Dendritic cell treated with granulocyte-macrophage colony-stimulating factor and Interleukin-4, amounts not matched to agents 40 ng/mL and 50 ng/mL, for 4 days (primary cell): ENCODE measurements around the gene KCNQ4.
A peak's percentile ranks its signal among the peaks of the same experiment; 100 is the strongest.

Experiments used
- H3K27ac Mint-ChIP-seq: one replicate; pipeline ENCODE4 v1.8.0; 2022; ENCODE audit warnings: mild to moderate bottlenecking, mixed read lengths
- H3K27me3 Mint-ChIP-seq: one replicate; pipeline ENCODE4 v1.8.0; 2022; ENCODE audit warnings: mild to moderate bottlenecking, mixed read lengths
- H3K36me3 Mint-ChIP-seq: one replicate; pipeline ENCODE4 v1.8.0; 2022; ENCODE audit warnings: low read depth, mixed read lengths
- H3K4me1 Mint-ChIP-seq: one replicate; pipeline ENCODE4 v1.8.0; 2022; ENCODE audit warnings: low read depth, mixed read lengths
- H3K4me3 Mint-ChIP-seq: one replicate; pipeline ENCODE4 v1.8.0; 2022; ENCODE audit warnings: mild to moderate bottlenecking, moderate library complexity, mixed read lengths
- H3K9me3 Mint-ChIP-seq: one replicate; pipeline ENCODE4 v1.8.0; 2022; ENCODE audit warnings: mixed read lengths
- intact Hi-C: fragments of 100-400 bp; cut with micrococcal nuclease; formaldehyde crosslinking; loops from one replicate; pipeline ENCODE4 v1.15.0; 2022

KCNQ4 gene

GRCh38 chr1:40783001-40783905 is at the start of gene KCNQ4:
KCNQ4 (plus strand) TSS chr1:40783787; CDS start chr1:40784094, 307 bp downstream.
- intact Hi-C loops: no loop called here
- peak within 1 kb of the TSS; percentile 72 for H3K4me3 Mint-ChIP-seq
- H3K4me1 Mint-ChIP-seq: peaks cover 38% of the 10 kb centered on the region
- no peaks in the 10 kb centered on the region for H3K9me3 Mint-ChIP-seq
- peaks cover 8% of the 10 kb centered on the region for H3K36me3 Mint-ChIP-seq
- H3K27ac Mint-ChIP-seq: peak within 1 kb of the TSS; percentile 42
- peaks cover 59% of the 10 kb centered on the region for H3K27me3 Mint-ChIP-seq

- no peak overlapping the region for H3K4me3 Mint-ChIP-seq
- no peak overlapping the region for H3K27ac Mint-ChIP-seq
- H3K9me3 Mint-ChIP-seq: no peaks in the 10 kb centered on the region
- peaks cover 34% of the 10 kb centered on the region for H3K4me1 Mint-ChIP-seq
- H3K27me3 Mint-ChIP-seq: no peaks in the 10 kb centered on the region
- H3K36me3 Mint-ChIP-seq: peaks cover 33% of the 10 kb centered on the region
- intact Hi-C loops: no loop called here
Measured at GRCh38 chr1:40734882-40735628, 48.5 kb upstream of the KCNQ4 start.

GRCh38 chr1:40736085-40736531 is 47.5 kb upstream of the KCNQ4 start:
- Mint-ChIP-seq H3K9me3 (no peaks in the 10 kb centered on the region), H3K4me1 (peaks cover 23% of the 10 kb centered on the region), H3K27ac (no peak overlapping the region), H3K4me3 (no peak overlapping the region), H3K36me3 (peaks cover 37% of the 10 kb centered on the region), H3K27me3 (no peaks in the 10 kb centered on the region)
- intact Hi-C loops: no loop called here

- peaks cover 64% of the 10 kb centered on the region for H3K36me3 Mint-ChIP-seq
- no peak overlapping the region for H3K27ac Mint-ChIP-seq
- no peak overlapping the region for H3K4me3 Mint-ChIP-seq
- no peaks in the 10 kb centered on the region for H3K27me3 Mint-ChIP-seq
- intact Hi-C loops: no loop called here
- H3K4me1 Mint-ChIP-seq: peaks cover 25% of the 10 kb centered on the region
- no peaks in the 10 kb centered on the region for H3K9me3 Mint-ChIP-seq
Measured at GRCh38 chr1:40738831-40739230, 44.8 kb upstream of the KCNQ4 start.

- Mint-ChIP-seq H3K27me3 (no peaks in the 10 kb centered on the region), H3K36me3 (peaks cover 69% of the 10 kb centered on the region), H3K27ac (no peak overlapping the region), H3K4me3 (no peak overlapping the region), H3K9me3 (no peaks in the 10 kb centered on the region), H3K4me1 (peaks cover 25% of the 10 kb centered on the region)
- intact Hi-C loops: no loop called here
Measured at GRCh38 chr1:40739455-40740008, 44.1 kb upstream of the KCNQ4 start.

- Mint-ChIP-seq H3K27ac (no peak overlapping the region), H3K4me3 (no peak overlapping the region), H3K36me3 (peaks cover 77% of the 10 kb centered on the region), H3K4me1 (peaks cover 18% of the 10 kb centered on the region), H3K9me3 (no peaks in the 10 kb centered on the region), H3K27me3 (no peaks in the 10 kb centered on the region)
- intact Hi-C loops: no loop called here
Measured at GRCh38 chr1:40740039-40740996, 43.3 kb upstream of the KCNQ4 start.

GRCh38 chr1:40740997-40741736 is 42.4 kb upstream of the KCNQ4 start:
- peaks cover 16% of the 10 kb centered on the region for H3K4me1 Mint-ChIP-seq

GRCh38 chr1:40742363-40743061 is 41.1 kb upstream of the KCNQ4 start:
- no peak overlapping the region for H3K4me3 Mint-ChIP-seq
- H3K4me1 Mint-ChIP-seq: peaks cover 16% of the 10 kb centered on the region
- H3K27me3 Mint-ChIP-seq: no peaks in the 10 kb centered on the region
- intact Hi-C loops: no loop called here
- H3K9me3 Mint-ChIP-seq: no peaks in the 10 kb centered on the region
- no peak overlapping the region for H3K27ac Mint-ChIP-seq
- H3K36me3 Mint-ChIP-seq: peaks cover 95% of the 10 kb centered on the region

More at GRCh38 chr1:40740997-40741736, 42.4 kb upstream of the KCNQ4 start:
- no peaks in the 10 kb centered on the region for H3K27me3 Mint-ChIP-seq
- H3K9me3 Mint-ChIP-seq: no peaks in the 10 kb centered on the region
- peaks cover 85% of the 10 kb centered on the region for H3K36me3 Mint-ChIP-seq
- H3K27ac Mint-ChIP-seq: peak overlapping the region; percentile 25
- H3K4me3 Mint-ChIP-seq: no peak overlapping the region
- intact Hi-C loops: no loop called here

GRCh38 chr1:40743452-40743851 is 40.1 kb upstream of the KCNQ4 start:
- peaks cover 16% of the 10 kb centered on the region for H3K4me1 Mint-ChIP-seq
- no peak overlapping the region for H3K4me3 Mint-ChIP-seq
- H3K27me3 Mint-ChIP-seq: no peaks in the 10 kb centered on the region
- intact Hi-C loops: no loop called here
- peaks cover 98% of the 10 kb centered on the region for H3K36me3 Mint-ChIP-seq
- no peaks in the 10 kb centered on the region for H3K9me3 Mint-ChIP-seq
- H3K27ac Mint-ChIP-seq: no peak overlapping the region

GRCh38 chr1:40743860-40744259 is 39.7 kb upstream of the KCNQ4 start:
- no peak overlapping the region for H3K27ac Mint-ChIP-seq

GRCh38 chr1:40745176-40745575 is 38.4 kb upstream of the KCNQ4 start:
- H3K4me3 Mint-ChIP-seq: no peak overlapping the region
- peaks cover 96% of the 10 kb centered on the region for H3K36me3 Mint-ChIP-seq
- H3K9me3 Mint-ChIP-seq: no peaks in the 10 kb centered on the region
- H3K4me1 Mint-ChIP-seq: peaks cover 9% of the 10 kb centered on the region
- no peak overlapping the region for H3K27ac Mint-ChIP-seq
- intact Hi-C loops: no loop called here
- H3K27me3 Mint-ChIP-seq: no peaks in the 10 kb centered on the region

More at GRCh38 chr1:40743860-40744259, 39.7 kb upstream of the KCNQ4 start:
- peaks cover 96% of the 10 kb centered on the region for H3K36me3 Mint-ChIP-seq
- no peaks in the 10 kb centered on the region for H3K9me3 Mint-ChIP-seq
- H3K27me3 Mint-ChIP-seq: no peaks in the 10 kb centered on the region
- intact Hi-C loops: no loop called here
- H3K4me1 Mint-ChIP-seq: peaks cover 16% of the 10 kb centered on the region
- H3K4me3 Mint-ChIP-seq: no peak overlapping the region

GRCh38 chr1:40746344-40747090 is 37.1 kb upstream of the KCNQ4 start:
- H3K36me3 Mint-ChIP-seq: peaks cover 96% of the 10 kb centered on the region
- no peaks in the 10 kb centered on the region for H3K27me3 Mint-ChIP-seq
- no peak overlapping the region for H3K4me3 Mint-ChIP-seq
- H3K9me3 Mint-ChIP-seq: no peaks in the 10 kb centered on the region
- peaks cover 9% of the 10 kb centered on the region for H3K4me1 Mint-ChIP-seq
- H3K27ac Mint-ChIP-seq: no peak overlapping the region
- intact Hi-C loops: no loop called here
